WERI-Rb-1 (cell line): Measurements from ENCODE around the gene LAMB1.

Experiments
- DNase-seq: peaks from one replicate; pipeline ENCODE4 v3.0.0-alpha.2; 2020
- H3K27ac ChIP-seq: fragments of 250-450 bp; sonication (Bioruptor Pico); 2 replicates; pipeline ENCODE4 v1.5.1; 2020; ENCODE audit warnings: mild to moderate bottlenecking, moderate library complexity
- H3K27me3 ChIP-seq: fragments of 250-450 bp; sonication (Bioruptor Pico); 2 replicates; pipeline ENCODE4 v1.5.1; 2021; ENCODE audit warnings: mild to moderate bottlenecking, low read depth, moderate library complexity; ENCODE audit not compliant: insufficient read depth, severe bottlenecking
- H3K36me3 ChIP-seq: fragments of 250-450 bp; sonication (Bioruptor Pico); 2 replicates; pipeline ENCODE4 v1.5.1; 2020; ENCODE audit warnings: mild to moderate bottlenecking, moderate library complexity
- H3K4me3 ChIP-seq: 2 replicates; pipeline ENCODE4 v1.5.1; 2011; ENCODE audit warnings: low read depth, mild to moderate bottlenecking, control low read depth, low read length
- H3K9me3 ChIP-seq: fragments of 250-450 bp; sonication (Bioruptor Pico); 2 replicates; pipeline ENCODE4 v1.5.1; 2021; ENCODE audit warnings: mild to moderate bottlenecking, moderate library complexity; ENCODE audit not compliant: severe bottlenecking
- TF ChIP-seq, protein P1 (sequence below): IDR thresholded peaks from 2 replicates; pipeline ENCODE4 v1.5.1; 2011; ENCODE audit warnings: low read depth, mild to moderate bottlenecking, control low read depth, inconsistent platforms, low read length

LAMB1 gene

DNA sequence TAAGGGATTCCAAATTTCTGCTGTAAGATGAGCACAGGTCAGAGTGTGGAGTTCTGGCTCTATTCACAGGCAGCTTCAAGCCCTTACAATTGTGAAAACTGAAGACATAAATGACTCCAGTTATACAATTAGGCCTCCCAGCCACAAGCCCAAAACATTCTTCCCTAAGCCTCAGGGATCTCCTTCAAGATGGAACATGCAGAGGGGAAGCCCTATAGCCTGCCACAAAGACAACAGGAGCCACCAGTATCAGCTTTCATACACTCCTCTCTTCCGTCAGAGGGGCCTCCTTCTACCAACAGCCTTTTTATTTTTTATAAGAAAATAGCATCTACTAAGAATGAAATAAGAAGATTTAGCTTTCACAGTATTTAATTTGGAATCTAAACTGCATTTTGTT lies 65.4 kb downstream of the LAMB1 start:
- TF ChIP-seq, protein P1, sequence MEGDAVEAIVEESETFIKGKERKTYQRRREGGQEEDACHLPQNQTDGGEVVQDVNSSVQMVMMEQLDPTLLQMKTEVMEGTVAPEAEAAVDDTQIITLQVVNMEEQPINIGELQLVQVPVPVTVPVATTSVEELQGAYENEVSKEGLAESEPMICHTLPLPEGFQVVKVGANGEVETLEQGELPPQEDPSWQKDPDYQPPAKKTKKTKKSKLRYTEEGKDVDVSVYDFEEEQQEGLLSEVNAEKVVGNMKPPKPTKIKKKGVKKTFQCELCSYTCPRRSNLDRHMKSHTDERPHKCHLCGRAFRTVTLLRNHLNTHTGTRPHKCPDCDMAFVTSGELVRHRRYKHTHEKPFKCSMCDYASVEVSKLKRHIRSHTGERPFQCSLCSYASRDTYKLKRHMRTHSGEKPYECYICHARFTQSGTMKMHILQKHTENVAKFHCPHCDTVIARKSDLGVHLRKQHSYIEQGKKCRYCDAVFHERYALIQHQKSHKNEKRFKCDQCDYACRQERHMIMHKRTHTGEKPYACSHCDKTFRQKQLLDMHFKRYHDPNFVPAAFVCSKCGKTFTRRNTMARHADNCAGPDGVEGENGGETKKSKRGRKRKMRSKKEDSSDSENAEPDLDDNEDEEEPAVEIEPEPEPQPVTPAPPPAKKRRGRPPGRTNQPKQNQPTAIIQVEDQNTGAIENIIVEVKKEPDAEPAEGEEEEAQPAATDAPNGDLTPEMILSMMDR, result no peak
- no peak overlapping the region for H3K27ac ChIP-seq

GRCh38 chr7:107936312-107936711 lies 66.6 kb downstream of the LAMB1 start:
- DNase-seq, result no peak
- H3K36me3 ChIP-seq, result peaks cover 61% of the 10 kb centered on the region
- H3K27me3 ChIP-seq, result no peaks in the 10 kb centered on the region
- H3K27ac ChIP-seq, result no peak overlapping the region
- TF ChIP-seq, protein P1, result no peak
- no peaks in the 10 kb centered on the region for H3K9me3 ChIP-seq
- H3K4me3 ChIP-seq, result no peak overlapping the region

More for the DNA sequence above, 65.4 kb downstream of the LAMB1 start:
- DNase-seq, result no peak
- H3K9me3 ChIP-seq, result no peaks in the 10 kb centered on the region
- peaks cover 57% of the 10 kb centered on the region for H3K36me3 ChIP-seq
- no peak overlapping the region for H3K4me3 ChIP-seq
- no peaks in the 10 kb centered on the region for H3K27me3 ChIP-seq

DNA sequence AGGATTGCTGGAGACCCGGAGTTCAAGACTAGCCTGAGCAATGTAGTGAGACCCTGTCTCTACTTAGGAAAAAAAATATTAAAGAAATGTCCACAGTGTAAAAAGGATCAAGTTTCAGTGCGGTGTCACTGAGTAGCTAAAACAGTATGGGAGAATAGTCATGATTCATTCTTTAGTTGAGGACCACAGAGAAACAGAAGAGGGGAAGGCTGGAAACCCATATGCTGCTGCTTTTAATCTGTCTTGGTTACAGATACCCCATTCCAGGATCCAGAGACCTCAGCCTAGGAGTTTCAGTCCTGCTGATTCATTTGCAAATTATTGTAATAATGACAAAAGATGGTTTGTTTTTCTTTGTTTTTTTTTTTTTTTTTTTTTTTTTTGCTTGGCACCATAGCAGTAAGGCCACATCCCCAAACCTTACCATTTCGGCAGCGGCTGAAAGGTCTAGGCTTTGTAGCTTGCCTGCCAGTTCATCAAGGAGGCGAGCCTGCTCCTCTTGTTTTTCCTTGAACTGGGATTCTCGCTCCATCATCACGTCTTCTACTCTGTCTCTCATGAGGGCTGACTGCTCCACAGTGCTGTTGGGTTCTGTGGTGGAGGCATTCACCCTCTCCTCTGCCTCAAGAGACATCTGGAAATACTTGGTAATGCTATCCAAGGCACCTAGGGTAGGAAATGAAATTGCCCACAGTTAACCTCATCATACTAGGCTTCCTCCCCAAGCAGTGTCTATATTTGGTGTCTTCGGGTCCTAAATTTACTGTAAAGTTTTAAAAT lies 67.8 kb downstream of the LAMB1 start:
- H3K36me3 ChIP-seq, result peaks cover 62% of the 10 kb centered on the region
- TF ChIP-seq, protein P1, result no peak
- H3K27ac ChIP-seq, result no peak overlapping the region
- H3K4me3 ChIP-seq, result no peak overlapping the region
- H3K9me3 ChIP-seq, result no peaks in the 10 kb centered on the region
- DNase-seq, result no peak
- no peaks in the 10 kb centered on the region for H3K27me3 ChIP-seq

DNA sequence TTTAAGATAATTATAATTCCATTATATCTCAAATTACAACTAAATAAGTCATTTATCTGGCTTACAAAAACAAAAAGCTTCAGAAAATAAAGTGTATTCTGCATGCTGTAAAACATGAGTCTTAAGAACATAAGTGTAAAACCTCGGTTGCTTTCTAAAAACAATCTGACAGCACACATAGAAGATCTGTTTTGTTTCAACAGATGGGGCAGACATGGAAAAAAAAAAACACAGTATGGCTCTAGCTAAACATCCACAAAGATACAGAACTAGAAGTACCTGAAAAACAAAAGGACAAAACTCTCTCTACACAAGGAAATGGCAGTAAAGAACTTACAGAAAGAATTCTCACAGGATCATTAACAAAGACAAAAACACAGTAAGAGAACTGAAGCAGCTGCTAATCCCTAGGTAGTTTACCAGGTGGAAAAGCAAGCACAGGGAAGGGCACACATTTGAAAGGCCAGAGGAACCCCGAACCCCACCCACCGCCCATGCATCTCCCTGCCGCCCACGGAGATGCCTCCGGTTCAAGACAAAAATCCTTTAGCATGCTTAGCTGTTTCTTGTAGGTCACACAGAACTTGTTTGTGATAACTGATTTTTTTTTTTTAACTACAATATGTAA lies 69.5 kb downstream of the LAMB1 start:
- Histone ChIP-seq H3K4me3 (no peak overlapping the region), H3K36me3 (peaks cover 66% of the 10 kb centered on the region), H3K27ac (no peak overlapping the region), H3K27me3 (no peaks in the 10 kb centered on the region), H3K9me3 (no peaks in the 10 kb centered on the region)
- TF ChIP-seq, protein P1, result no peak
- no peak for DNase-seq

DNA sequence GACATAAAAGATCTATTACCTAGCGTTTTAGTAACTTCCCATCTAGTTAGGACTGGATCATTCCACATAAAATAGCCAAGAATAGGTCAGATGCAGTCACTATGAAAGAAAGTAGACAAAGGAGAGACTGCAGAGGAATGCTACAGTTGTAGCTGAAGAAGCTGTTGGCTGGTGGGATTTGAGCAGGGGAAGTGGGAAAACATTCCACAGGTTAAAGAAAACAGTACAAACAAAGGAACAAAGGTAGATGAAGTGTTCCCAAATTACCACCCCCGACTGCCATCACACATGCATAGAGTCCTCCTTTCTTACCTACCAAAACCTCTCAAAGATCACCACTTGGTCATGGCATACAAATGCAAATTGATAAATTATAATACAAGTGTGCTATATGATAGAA lies 70.2 kb downstream of the LAMB1 start:
- no peak for DNase-seq
- no peak overlapping the region for H3K27ac ChIP-seq
- no peaks in the 10 kb centered on the region for H3K9me3 ChIP-seq
- no peak overlapping the region for H3K4me3 ChIP-seq
- TF ChIP-seq, protein P1, result no peak
- peaks cover 62% of the 10 kb centered on the region for H3K36me3 ChIP-seq
- H3K27me3 ChIP-seq, result no peaks in the 10 kb centered on the region
